GM18505 (cell line): Measurements from ENCODE around the gene POU6F2.

Experiments used
- ATAC-seq: cut with Tn5 transposase; IDR thresholded peaks from one replicate; pipeline ENCODE4 v1.9.1; 2021; ENCODE audit not compliant: unreplicated experiment
- POLR2A ChIP-seq: IDR thresholded peaks from 4 replicates; pipeline ENCODE4 v1.6.1; 2011; ENCODE audit warnings: borderline replicate concordance; ENCODE audit not compliant: insufficient read depth, insufficient read length; ENCODE audit errors: extremely low read depth

POU6F2 gene

DNA sequence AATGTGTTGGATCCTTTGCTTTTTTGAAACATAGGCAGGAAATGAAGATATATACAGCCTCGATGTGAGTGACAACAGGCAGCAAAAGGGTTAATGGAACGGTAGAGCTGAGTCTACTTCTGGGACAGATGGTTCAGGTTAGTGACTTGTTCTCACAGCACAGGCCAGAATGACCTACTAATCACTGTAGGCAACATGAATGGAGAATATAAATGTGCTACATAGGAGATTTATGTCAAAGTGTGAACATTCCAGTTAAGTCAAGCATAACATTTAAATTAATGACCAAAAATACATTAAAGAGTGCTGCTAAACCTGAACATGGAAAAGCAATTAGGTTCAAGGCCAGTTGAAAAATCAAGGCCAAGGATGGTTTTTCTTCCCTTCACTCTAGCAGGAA, 235.2 kb downstream of the POU6F2 start:
- TF ChIP-seq POLR2A: no peak
- ATAC-seq: no peak

DNA sequence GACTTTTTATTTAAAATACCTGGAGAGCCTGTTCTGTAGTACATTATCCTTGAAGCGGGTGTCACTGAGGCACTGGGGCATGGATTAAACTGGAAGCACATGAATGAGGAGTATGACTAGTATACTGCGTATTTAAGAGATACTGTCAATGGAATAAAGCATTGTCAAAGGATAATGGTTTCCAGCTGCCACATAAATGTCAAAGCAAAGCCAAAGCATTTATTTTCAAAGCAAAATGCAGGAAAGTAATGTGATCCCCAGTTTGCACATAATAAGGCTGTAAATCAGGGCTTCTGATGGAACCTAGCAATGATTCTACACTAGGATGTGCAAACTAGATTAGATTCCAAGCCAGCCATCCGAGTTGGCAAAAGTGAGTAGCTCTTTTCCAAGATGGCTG, 240.1 kb downstream of the POU6F2 start:
- no peak for TF ChIP-seq POLR2A
- no peak for ATAC-seq

DNA sequence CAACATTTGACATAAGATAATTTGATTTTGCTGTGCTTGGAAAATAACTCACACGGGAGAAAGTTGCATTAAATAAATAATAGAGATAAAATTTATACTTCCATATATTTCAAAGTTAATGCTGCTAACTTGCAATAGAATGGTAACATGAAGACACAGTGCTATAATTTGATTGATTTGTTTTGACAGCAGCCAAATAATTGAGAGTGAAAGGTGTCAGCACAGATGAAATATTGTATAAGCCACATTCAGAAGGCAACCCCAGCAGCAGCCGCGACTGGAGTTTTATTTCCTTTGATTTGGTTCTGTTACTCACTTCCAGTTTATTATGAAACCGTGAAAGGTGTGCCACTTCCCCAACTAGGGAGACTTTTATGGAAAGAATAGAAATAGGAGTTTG, 242.2 kb downstream of the POU6F2 start:
- no peak for TF ChIP-seq POLR2A
- no peak for ATAC-seq

DNA sequence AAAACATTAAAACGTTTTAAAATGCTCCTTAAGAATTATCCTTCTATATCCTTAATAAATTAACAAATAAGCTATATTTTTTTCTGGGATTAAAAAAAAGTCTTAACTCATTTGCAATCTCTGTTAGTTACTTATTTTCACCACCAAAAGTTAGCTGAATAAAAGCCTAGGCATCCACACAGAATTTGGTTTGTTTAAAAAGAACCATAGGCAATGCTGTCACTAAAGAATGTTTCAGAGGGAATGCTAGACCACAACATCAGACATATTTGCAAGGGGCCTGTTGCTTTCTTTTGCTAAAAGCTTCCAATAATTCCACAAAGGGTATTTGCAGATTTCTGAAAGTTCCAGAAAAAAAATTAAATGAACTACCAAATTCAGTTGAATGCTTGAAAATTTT, 244.2 kb downstream of the POU6F2 start:
- TF ChIP-seq POLR2A: no peak
- no peak for ATAC-seq

DNA sequence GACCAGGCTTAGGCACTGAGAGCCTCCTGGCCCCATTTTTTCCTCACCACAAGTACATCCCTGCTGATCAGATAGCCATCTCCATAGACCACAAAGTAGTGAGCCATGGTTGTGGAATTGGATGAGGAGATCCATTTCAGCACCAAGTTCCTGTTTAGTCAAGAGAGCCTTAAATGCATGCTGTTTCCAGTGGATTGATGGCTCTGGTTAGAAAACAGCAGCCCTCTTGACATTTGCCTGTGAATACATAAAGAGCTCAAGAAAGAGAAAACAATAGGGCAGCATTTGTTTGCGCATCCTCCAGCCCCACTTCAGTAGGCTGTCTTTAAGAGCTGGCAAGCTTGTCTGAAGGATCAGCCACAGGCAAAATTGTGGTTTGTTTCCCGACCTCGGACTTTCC, 251.2 kb downstream of the POU6F2 start:
- no peak for ATAC-seq
- TF ChIP-seq POLR2A: no peak

DNA sequence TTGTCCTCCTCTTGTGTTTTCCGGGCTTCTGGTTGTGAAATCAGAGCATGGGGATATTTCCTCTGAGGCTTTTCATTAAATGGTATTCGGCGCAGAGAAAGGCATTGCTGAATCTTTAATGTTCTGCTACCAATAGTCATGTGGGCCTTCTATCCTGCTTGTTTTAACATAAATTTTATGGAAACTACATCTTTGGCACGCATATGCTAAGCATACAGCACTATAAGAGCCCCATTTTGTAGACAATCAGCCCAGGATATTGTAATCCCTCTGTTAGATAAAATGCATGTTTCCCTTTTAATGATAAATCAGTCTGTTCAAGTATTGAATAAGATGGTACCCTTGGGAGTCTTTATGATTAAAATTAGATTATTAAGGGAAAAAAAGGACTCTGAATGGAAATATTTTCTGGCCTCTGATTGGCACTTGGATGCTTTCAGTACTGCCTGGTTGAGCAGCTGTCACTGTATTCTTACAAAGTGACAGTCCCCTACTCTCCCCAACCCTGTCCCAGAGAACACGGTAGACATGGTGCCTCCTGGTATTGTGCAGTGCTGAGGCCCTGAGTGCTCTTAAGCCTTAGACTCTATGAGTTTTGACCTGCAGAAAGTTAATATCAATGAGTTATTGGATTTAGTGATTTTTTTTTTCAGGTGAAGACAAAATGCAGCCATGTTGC, 256.3 kb downstream of the POU6F2 start:
- no peak for TF ChIP-seq POLR2A
- no peak for ATAC-seq

DNA sequence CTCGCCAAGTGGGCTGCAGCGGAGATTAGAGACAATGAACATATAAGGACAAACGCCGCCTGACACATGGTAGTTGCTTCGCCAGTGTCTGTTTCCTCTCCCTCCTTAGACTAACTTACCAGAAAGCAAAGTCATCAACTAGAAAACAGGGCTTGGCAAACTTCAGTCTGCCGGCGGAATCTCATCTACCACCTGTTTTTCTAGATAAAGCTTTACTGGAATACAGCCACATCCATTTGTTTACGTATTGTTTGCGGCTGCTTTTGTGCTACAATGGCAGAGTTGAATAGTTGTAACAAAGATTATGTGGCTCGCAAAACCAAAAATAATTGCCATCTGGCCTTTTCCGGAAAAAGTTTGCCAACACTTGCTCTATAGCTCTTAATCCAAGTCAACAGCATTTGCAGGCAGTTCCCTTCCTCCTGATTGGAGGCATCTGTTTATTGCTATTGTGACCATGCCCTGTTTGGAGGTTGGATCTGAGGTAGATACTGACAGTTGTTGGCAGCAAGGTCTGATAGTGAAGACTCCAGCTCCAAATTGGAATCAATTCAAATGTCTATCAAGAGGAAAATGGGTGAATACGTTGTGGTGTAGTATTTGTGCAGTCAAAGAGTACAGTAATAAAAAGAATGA, 260.6 kb downstream of the POU6F2 start:
- no peak for ATAC-seq
- TF ChIP-seq POLR2A: no peak

DNA sequence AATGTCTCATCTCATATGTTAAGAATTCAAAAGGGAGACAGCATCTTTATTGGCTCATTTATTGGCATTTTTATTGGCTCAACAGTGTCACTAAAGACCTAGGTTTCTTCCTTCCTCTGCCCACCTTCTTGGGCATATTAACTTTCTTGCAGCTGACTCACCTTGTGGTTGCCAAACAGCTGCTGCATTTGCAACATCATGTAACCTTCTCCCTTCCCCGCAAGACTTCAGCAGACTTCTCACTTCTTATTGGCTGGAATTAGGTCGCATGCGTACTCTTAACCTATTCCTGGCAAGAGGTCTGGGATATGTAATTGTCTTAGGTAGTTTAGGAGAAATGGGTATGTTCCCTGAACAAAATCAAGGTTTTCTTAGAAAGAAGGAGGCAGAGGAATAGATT, 263.2 kb downstream of the POU6F2 start:
- ATAC-seq: no peak
- no peak for TF ChIP-seq POLR2A

DNA sequence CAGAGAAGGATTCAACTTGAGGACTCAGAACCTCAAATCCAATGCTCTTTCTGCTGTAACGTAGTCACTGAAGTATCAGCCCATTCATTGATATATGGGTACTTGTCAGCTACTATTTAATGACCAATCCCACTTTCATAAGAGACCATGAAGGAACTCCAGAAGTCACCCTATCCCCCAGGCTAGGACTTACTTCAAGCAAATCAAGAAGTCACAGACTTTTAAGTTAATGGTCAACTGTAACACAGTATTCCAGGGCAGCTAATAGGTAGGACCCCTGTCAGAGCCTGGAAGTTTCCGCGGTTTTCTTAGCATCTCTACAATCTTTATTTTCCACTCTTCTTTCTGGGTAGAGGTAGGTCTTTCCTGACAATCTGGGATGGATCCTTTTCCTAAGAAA, 269.9 kb downstream of the POU6F2 start:
- no peak for ATAC-seq
- TF ChIP-seq POLR2A: no peak

DNA sequence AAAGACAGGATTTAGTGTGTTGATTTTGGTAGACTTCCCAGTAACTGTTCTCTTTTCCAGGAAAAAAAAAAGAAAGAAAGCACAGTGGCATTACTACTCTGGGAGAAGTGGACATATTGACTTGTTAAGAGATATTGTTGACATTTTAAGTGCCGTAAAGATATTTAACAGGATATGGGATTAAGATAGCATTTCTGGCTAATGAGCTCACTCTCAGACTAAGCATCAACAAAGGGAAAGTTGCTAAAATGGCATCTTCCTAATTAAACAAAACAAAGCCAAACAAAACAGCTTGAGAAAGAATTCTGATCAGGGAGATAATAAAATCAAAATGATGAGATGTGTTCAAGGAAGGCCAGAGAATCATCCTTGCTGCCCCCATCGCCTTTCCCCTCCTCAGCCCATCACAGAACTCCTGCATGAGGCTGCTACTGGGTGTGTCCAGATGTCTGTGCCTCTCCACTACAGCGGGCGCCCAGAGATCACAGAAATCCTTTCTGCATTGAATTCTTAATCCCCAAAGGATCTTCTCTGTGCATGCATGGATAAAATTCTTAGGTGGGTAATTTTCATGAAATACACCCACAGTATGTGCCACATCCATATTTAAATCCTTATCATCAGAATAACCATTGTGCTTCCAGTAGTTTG, 270.5 kb downstream of the POU6F2 start:
- ATAC-seq: no peak
- TF ChIP-seq POLR2A: no peak

DNA sequence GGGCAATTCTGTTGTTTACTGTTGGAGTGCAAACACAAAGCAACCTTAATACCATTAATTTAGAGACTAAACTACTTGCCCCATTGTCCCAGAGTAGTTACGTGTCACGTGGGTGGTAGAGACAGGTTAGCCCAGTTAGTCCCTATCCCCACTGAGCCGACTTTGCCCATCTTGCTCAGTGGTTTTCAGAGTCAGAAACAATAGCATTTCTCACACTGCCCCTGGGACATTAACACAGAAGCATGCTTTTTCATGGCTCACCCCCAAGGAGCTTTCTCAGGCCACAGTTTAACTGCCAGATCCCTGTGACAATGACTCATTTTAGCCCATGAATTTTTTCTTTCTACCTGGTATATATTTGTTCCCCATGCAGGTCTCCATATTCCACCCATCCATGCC, 271.0 kb downstream of the POU6F2 start:
- ATAC-seq: no peak

DNA sequence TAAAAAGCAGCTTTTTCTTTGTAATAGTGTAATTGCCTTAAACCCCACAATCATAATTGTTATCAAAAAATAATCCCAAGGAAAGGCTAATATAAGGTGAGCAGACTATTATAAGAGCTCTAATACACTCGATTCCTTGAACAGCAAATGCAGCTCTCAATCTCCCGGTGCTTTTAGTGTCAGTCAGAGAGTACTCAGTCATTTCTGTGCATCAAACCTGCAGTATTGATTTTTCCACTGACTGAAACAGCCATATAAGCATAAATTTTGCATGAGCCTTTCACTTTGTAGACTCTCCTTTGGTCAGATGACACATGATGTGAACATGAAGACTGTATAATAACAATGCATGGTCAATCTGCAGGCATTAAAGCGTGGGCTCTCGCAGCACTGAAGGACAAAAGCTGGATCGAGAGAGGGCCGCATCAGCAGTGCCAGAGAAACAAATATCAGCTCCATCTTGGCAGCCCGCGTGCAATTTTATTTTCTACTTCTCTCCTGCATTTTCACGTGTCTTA, 272.0 kb downstream of the POU6F2 start:
- no peak for ATAC-seq
- no peak for TF ChIP-seq POLR2A

More for the DNA sequence above, 271.0 kb downstream of the POU6F2 start:
- TF ChIP-seq POLR2A: no peak

DNA sequence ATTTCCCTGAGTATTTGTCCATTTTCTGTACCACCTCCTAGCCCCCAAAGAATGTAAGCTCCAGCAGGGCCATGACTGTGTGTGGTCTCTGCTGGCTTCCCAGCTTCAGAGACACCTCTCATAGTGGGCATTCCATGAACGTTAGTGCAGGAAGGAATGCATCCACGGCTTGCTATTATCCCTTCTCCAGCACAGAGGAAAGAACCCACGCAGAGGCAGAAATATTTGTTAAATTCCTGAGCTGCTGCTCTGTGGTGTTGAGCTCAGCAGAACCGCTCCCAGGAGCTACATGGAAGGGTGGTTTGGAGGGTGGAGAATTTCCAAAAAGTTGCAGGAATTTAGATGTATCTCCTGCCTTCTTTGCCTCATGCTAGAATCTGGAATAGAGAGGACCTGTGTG, 275.2 kb downstream of the POU6F2 start:
- no peak for TF ChIP-seq POLR2A
- no peak for ATAC-seq

DNA sequence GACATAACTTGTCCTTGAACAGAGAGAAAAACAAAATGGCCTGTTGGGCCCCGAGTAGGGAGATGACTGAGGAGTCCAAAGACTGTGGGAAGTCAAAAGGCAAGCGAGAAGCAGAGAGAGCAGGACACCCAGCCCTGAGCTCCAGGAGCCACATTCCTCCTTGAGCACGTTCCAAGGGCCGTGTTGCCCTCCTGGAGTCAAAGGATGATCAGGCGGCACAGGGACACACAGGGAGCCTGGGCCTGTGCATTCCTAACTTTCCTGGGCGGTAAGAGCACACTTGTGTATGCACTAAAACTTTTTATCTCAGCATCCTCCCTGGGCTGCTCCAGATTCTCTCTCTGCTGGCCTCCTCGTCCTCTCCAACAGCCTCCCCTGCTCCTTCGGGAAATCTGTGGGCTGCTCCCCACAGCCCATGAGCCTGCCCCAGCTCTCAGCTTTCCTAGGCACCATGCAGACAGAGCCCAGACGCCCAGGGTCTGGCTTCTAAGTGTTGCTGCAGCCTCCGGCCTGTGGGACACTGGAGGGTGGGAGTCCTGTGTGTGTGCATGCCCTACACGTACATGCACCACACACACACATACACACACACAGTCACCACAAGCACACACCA, 281.8 kb downstream of the POU6F2 start:
- ATAC-seq: no peak
- TF ChIP-seq POLR2A: no peak

DNA sequence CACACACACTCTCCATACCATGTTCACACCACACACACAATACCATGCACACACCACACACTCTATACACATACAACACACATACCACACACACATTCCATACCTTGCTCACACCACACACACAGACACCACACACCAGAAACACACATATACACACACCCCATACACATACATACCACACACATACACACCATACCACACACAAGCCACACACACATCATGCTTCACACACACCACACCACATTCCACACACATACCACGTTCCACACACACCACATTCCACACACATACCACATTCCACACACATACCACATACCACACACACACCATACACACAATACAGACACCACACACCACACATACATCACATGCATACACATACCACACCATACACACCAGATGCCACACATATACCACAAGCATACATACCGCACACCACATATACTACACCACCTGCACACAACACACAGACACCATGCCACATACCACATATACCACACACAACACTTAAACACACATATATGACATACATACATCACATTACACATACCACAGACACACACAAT, 282.7 kb downstream of the POU6F2 start:
- ATAC-seq: no peak

More for the DNA sequence above, 282.7 kb downstream of the POU6F2 start:
- TF ChIP-seq POLR2A: no peak
